Measurements from ENCODE around the gene EGFLAM. TPM values are rescaled to one million over a fixed set of nuclear protein-coding genes. Genes with fewer than 3 reads are reported as not detected.
"Not testable (repeated sequence)": the region's sequence is repeated elsewhere in the genome, so short reads cannot be mapped to it uniquely, and the experiment has no call there.

The EGFLAM gene
- total RNA-seq, 1 donor from 2014 or later, result 37.6 TPM

- DNase-seq, result no peak
These were observed 73.5 kb downstream of the EGFLAM start for GRCh38 chr5:38331831-38332230.

DNA sequence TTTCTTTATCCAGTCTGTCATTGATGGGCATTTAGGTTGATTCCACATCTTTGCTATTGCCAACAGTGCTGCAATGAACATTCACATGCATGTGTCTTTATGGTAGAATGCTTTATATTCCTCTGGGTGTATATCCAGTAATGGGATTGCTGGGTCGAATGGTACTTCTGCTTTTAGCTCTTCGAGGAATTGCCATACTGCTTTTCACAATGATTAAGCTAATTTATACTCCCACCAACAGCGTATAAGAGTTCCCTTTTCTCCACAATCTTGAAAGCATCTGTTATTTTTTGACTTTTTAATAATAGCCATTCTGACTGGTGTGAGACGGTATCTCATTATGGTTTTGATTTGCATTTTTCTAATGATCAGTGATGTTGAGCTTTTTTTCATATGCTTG is 74.8 kb downstream of the EGFLAM start:
- DNase-seq, result not testable (repeated sequence)

GRCh38 chr5:38338455-38338854 is 80.1 kb downstream of the EGFLAM start:
- DNase-seq, result no peak

- no peak for DNase-seq
These were observed 81.1 kb downstream of the EGFLAM start for GRCh38 chr5:38339446-38339845.

DNA sequence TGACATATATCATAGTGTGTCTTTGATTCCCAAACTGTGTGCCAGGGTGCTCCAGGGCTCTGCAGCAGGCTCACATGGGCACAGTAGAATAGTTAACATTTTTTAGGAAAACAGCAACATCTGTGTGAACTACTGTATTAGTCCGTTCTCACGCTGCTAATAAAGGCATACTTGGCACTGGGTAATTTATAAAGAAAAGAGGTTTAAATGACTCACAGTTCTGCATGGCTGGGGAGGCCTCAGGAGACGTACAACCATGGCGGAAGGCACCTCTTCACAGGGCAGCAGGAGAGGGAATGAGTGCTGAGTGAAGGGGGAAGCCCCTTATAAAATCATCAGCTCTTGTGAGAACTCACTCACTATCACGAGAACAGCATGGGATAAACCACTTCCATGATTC is 82.7 kb downstream of the EGFLAM start:
- DNase-seq, result no peak

GRCh38 chr5:38341641-38342040 is 83.3 kb downstream of the EGFLAM start:
- DNase-seq, result no peak

DNA sequence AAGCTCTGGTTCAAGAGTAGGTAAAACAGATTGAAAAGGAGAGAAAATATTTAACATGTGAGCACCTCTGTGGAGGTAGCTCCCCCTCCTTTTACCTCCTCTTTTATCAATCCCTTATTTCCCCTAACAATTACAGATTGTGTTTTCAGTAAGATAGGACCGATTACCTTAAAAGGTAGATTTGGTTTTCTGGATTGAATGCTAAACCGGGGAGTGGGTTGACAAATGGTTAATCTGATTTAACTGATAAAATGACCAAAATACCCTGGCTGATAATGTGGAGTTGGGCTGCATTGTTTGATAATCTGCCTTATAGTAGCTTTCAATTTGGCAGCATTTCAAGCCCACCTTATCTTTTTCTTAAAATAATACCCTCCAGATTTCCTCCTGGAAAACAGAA is 83.9 kb downstream of the EGFLAM start:
- no peak for DNase-seq

- no peak for DNase-seq
These were observed 86.5 kb downstream of the EGFLAM start for GRCh38 chr5:38344891-38345290.

DNA sequence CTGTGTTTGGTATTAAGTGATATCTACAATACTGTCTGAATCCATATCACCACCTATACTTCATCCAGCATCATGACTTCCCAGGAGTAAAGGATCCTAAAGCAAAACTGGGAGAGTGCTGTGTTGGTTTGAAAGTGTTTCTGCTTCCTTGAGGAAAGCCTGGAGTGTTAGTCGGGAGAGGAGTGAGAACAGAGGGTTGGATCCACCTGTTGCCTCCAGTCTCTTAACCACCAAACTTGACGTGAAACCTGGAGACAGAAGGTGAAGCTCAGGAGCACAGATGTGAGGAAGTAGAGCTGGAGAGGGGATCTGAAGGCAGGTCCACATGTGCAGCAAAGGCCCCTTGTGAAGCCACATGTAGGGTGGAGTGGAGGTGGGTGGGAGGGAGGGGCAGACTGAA is 88.2 kb downstream of the EGFLAM start:
- DNase-seq, result no peak

DNA sequence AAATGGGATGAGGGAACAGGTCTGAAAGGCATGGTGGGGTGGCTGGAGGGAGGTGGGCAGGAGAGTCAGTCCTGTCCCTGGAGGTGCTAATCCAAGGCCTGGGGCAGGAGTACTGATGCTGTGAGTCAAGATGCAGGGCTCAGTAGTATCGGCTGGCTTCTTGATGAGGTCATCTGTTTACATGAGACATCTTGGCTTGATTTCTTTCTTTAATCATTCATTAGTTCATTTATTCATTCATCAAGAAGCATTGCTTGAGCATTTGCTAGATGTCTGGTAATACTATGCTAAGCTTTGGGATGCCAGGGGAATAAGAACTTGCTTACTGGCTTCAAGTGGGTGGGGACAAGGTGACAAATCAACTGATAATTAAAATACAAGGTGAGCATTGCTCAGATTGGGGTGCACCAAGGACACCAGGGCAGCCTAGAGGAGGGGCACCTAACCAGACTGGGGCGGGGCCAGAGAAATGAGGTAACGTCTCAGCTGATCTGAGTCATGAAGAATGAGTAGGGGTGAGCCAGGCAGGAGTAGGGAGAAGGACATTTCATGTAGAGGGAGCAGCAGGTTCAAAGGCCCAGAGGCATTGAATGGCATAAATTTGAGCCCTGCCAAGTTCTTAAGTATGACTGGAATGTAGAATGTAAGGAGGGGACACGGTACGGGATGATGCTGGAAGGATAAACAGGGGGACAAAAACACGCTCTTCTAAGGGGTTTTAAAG is 88.8 kb downstream of the EGFLAM start:
- DNase-seq, result no peak

DNA sequence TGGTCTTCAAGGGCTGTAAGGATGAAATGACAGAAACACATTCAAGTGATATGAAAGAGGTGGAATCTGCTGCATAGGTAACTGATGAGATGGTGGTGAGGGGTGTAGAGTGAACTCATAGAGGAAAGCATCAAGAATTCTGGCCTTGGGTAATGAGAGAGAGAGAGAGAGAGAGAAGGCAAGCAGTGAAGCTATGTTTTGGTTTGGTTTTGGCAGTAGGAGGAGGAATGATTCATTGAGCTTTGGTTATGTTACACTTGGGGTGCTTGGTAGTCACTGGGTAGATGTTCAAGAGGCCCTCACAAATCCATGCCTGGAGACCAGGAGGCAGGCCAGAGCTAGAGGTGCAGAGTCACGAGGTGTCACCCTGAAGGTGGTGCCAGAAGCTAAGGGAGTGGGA is 89.5 kb downstream of the EGFLAM start:
- DNase-seq, result no peak

- DNase-seq, result no peak
These were observed 102.1 kb downstream of the EGFLAM start for GRCh38 chr5:38360323-38361061.

- DNase-seq, result no peak
These were observed 104.4 kb downstream of the EGFLAM start for GRCh38 chr5:38362713-38363112.

DNA sequence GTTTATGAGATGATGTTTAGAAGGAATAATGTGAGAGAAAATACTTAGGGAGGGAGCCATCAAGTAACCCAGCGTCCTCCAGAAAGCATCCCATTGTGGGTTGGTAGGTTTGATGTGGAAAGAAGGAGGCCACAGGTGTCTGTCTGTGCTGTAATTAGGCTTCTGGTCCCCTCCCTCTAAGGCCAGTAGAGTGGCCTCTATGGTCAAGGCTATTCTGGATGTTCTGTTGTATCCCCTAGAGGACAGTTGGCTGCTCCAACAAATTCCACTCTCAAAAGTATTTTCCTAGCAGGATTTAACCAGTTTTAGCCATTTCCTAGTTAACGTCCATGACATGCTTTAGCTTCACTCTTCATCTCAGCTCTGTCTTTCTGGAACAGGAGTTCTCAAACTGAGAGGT is 106.5 kb downstream of the EGFLAM start:
- DNase-seq, result no peak

DNA sequence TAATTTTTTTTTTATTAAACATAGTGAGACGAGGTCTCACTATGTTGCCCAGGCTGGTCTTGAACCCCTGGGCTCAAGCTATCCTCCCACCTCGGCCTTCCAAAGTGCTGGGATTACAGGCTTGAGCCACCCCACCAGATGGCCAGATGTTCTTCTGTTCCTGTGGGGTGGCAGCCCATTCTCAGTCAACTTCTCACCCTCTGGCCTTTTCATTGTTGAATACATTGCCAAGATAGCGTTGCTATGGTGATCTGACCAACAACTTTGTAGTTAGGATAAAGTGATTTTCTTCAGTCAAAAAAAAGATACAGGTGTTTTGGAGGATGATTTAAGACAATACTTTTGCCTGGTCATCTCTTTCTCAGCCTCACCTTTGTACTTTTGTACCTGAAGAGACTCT is 109.1 kb downstream of the EGFLAM start:
- no peak for DNase-seq

- no peak for DNase-seq
These were observed 109.6 kb downstream of the EGFLAM start for GRCh38 chr5:38367966-38368365.

- peak; percentile 18 for DNase-seq
These were observed 111.3 kb downstream of the EGFLAM start for GRCh38 chr5:38369692-38370091.

DNA sequence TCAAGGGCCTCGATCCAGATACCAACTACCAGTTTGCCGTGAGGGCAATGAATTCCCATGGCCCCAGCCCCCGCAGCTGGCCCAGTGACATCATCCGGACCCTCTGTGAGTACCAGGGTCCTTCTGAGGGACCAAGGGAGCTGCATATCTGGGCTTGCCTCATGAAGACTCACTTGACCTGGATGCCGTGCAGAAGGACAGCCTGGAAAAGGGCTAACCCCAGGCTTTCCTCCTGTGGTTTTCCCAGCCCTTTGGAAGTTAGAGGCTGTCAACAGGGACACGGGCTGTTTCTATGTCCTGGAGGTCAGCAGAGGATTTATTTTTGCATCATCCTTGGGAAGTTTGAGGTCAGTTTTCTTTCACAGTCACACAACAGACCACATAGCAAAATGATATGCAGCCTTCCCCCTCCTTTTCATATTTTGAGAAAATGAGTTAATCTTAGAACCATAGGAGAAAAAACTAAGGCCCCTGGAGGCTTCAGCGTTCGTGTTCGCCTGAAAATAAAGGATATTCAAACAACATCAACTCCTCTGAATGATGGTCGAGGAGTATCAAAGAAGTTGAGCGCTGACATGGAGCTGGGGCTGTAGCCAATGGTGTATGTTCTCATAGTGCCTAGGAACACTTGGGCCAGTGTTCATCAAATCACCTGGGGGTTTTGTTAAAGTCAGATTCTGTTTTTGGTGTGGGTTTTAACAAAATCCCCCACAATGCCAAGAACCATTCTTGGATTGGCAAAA is 112.2 kb downstream of the EGFLAM start:
- no peak for DNase-seq

GRCh38 chr5:38371596-38371995 is 113.2 kb downstream of the EGFLAM start:
- peak; percentile 14 for DNase-seq

- DNase-seq, result peak; percentile 49
These were observed 115.4 kb downstream of the EGFLAM start for GRCh38 chr5:38373743-38374142.

DNA sequence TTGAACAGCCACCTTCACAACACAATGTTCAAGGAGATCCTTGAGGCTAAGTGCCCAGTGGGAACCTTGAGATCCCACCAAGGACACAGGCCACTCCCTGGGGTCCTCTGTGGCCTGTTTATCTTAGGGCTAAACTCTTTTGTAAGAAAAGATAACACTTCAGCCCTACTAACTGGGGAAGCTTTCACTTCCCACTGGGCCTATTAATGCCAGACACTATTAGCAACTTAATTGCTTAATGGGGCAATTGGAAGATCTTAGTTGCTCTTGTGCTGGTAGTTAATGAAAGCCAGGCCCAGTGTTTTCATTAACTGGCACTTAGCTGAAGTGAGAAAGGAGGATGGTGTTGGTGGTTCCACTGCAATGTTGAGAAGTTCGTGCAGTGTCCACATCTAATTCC is 117.1 kb downstream of the EGFLAM start:
- DNase-seq, result no peak

- no peak for DNase-seq
These were observed 118.0 kb downstream of the EGFLAM start for GRCh38 chr5:38376404-38376803.

DNA sequence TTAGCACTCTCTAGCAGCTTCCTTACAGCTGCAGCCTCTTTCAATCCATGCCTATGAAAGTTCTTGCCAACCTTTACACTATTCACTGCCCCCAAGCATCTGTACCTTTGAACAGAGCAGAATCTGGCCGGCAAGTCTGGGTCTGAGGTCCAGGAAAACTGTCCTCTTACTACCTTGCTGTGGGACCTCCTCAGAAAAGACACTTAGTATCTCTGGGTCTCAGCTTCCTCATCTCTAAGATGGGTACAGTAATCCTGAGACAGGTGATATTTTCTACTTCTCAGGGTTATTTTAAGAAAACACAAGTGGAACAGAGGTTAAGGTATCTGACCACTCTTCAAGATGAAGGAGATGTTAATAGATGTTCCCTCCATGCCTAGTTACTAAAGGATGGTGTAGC is 120.2 kb downstream of the EGFLAM start:
- DNase-seq, result no peak
